Kidney (tissue), 14 donors: ENCODE measurements around the gene RREB1. TPM values are rescaled to one million over a fixed set of nuclear protein-coding genes. Genes with fewer than 3 reads are reported as not detected.

Experiments
- DNase-seq, 5 donors: peaks; one replicate each; pipeline ENCODE4 v3.0.0-alpha.2; 2013 to 2020
- FAIRE-seq: peaks from 2 replicates; lab custom pipeline; 2012; peaks lifted over from hg19 to GRCh38; lab: Jason Lieb, UNC
- H3K27ac ChIP-seq, 2 donors: one replicate each; pipeline ENCODE4 v1.7.0; 2013; ENCODE audit warnings: low read depth in 2 of 2, low read length in 2 of 2, inconsistent platforms in 1 of 2
- H3K27me3 ChIP-seq: one replicate; pipeline ENCODE4 v1.7.1; 2013; ENCODE audit warnings: low read length, inconsistent platforms; ENCODE audit not compliant: control insufficient read depth, insufficient read depth
- H3K36me3 ChIP-seq, 3 donors: one replicate each; pipeline versions ENCODE4 v1.7.0 to v1.7.1; 2013; ENCODE audit warnings: low read length in 3 of 3, control low read depth in 1 of 3, inconsistent platforms in 1 of 3; ENCODE audit not compliant: insufficient read depth in 3 of 3, control insufficient read depth in 2 of 3
- H3K4me1 ChIP-seq, 3 donors: one replicate each; pipeline versions ENCODE4 v1.7.0 to v1.7.1; 2013; ENCODE audit warnings: low read length in 3 of 3, inconsistent platforms in 1 of 3, low read depth in 1 of 3; ENCODE audit not compliant: control insufficient read depth in 2 of 3, insufficient read depth in 2 of 3
- H3K4me3 ChIP-seq, 3 donors: one replicate each; pipeline versions ENCODE4 v1.7.0 to v1.8.1; 2013; ENCODE audit warnings: low read length in 3 of 3, control low read depth in 1 of 3, inconsistent platforms in 1 of 3
- H3K9ac ChIP-seq, 3 donors: one replicate each; pipeline versions ENCODE4 v1.7.0 to v1.7.1; 2013; ENCODE audit warnings: low read length in 3 of 3, control low read depth in 1 of 3, inconsistent platforms in 1 of 3
- H3K9me3 ChIP-seq, 3 donors: one replicate each; pipeline versions ENCODE4 v1.7.0 to v1.7.1; 2013; ENCODE audit warnings: low read length in 3 of 3, control low read depth in 1 of 3, inconsistent platforms in 1 of 3; ENCODE audit not compliant: control insufficient read depth in 2 of 3, insufficient read depth in 1 of 3
- intact Hi-C: fragments of 100-400 bp; cut with DNase I; formaldehyde crosslinking; loops from one replicate; pipeline ENCODE4 v1.11.1; 2022
- polyA plus RNA-seq: library from polyadenylated mRNA; stranded (reverse); fragments of 350-450 nt; fragmentation: Illumina TruSeq; extraction: RNeasy Lipid Tissue Mini Kit (QIAGEN cat#74804); gene quantifications from one replicate; pipeline ENCODE4 v1.2.3, GENCODE V29; 2014; ENCODE audit warnings: low read depth, low replicate concordance; ENCODE audit not compliant: insufficient read depth
- total RNA-seq: library from RNA; stranded (reverse); fragmentation: NEBNext Ultra II Directional; extraction: Animal tissue kit (Norgen Biotek cat#: 25700); gene quantifications from one replicate; pipeline ENCODE4 v1.2.1, GENCODE V29; 2021
- TF ChIP-seq, protein P1 (sequence below): IDR thresholded peaks from 3 replicates; pipeline ENCODE4 v1.5.1; 2012; ENCODE audit warnings: mild to moderate bottlenecking, moderate library complexity, borderline replicate concordance; ENCODE audit not compliant: insufficient read depth; ENCODE audit errors: extremely low read depth
- donor health status: control.
- donor health status: control.
- donor health status: control.
- donor health status: control.
- donor health status: control.
- donor health status: DM: yes; HTN: yes; CAD: no.
- donor health status: Normal renal cell carcinoma (clear cell type).

The RREB1 gene
- total and polyA plus RNA-seq, 2 donors from 2014 or later, result 5.9 to 56.5 TPM

- no peaks in the 10 kb centered on the region for H3K4me1 ChIP-seq
- H3K27me3 ChIP-seq, result no peaks in the 10 kb centered on the region
- no peaks in the 10 kb centered on the region for H3K9me3 ChIP-seq
- TF ChIP-seq, protein P1, sequence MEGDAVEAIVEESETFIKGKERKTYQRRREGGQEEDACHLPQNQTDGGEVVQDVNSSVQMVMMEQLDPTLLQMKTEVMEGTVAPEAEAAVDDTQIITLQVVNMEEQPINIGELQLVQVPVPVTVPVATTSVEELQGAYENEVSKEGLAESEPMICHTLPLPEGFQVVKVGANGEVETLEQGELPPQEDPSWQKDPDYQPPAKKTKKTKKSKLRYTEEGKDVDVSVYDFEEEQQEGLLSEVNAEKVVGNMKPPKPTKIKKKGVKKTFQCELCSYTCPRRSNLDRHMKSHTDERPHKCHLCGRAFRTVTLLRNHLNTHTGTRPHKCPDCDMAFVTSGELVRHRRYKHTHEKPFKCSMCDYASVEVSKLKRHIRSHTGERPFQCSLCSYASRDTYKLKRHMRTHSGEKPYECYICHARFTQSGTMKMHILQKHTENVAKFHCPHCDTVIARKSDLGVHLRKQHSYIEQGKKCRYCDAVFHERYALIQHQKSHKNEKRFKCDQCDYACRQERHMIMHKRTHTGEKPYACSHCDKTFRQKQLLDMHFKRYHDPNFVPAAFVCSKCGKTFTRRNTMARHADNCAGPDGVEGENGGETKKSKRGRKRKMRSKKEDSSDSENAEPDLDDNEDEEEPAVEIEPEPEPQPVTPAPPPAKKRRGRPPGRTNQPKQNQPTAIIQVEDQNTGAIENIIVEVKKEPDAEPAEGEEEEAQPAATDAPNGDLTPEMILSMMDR, result no peak
- no peak overlapping the region for H3K4me3 ChIP-seq
- H3K36me3 ChIP-seq, result peaks cover 2 to 54% (median 43%) of the 10 kb centered on the region in 3 donors
- DNase-seq, result no peak
- H3K27ac ChIP-seq, result no peak overlapping the region
- intact Hi-C loops, result no loop called here
- no peak for FAIRE-seq
- no peak overlapping the region for H3K9ac ChIP-seq
These were observed 75.9 kb downstream of the RREB1 start for GRCh38 chr6:7183707-7184106.

DNA sequence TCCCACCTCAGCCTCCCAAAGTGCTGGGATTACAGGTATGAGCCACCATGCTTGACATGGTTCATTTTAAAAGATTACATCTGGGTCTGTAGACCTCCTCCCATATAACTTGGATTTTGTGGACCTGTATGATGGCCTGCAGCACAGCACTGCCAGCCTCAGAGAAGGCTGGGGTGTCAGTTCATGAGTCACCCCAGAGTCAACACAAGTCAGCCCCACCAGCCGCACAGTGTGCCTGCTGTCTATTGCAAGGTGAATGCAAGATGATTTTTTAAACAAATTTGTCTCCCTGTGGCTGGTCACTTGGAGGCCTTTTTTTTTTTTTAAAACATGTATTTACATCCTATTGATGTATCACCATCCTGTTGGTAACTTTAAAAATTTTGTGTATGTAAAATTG lies 76.7 kb downstream of the RREB1 start:
- TF ChIP-seq, protein P1, result no peak
- Histone ChIP-seq H3K36me3 (peaks cover 2 to 62% (median 49%) of the 10 kb centered on the region in 3 donors), H3K27me3 (no peaks in the 10 kb centered on the region), H3K27ac (no peak overlapping the region), H3K4me3 (no peak overlapping the region), H3K9ac (no peak overlapping the region), H3K9me3 (no peaks in the 10 kb centered on the region), H3K4me1 (no peaks in the 10 kb centered on the region)
- FAIRE-seq (no peak), DNase-seq (no peak)
- intact Hi-C loops, result no loop called here

- FAIRE-seq (no peak), DNase-seq (no peak)
- intact Hi-C loops, result no loop called here
- no peak overlapping the region for H3K9ac ChIP-seq
- no peaks in the 10 kb centered on the region for H3K9me3 ChIP-seq
- TF ChIP-seq, protein P1, result no peak
- no peaks in the 10 kb centered on the region for H3K4me1 ChIP-seq
- no peaks in the 10 kb centered on the region for H3K27me3 ChIP-seq
- peaks cover 2 to 61% (median 45%) of the 10 kb centered on the region in 3 donors for H3K36me3 ChIP-seq
- H3K27ac ChIP-seq, result no peak overlapping the region
- H3K4me3 ChIP-seq, result no peak overlapping the region
These were observed 77.8 kb downstream of the RREB1 start for GRCh38 chr6:7185561-7185960.

DNA sequence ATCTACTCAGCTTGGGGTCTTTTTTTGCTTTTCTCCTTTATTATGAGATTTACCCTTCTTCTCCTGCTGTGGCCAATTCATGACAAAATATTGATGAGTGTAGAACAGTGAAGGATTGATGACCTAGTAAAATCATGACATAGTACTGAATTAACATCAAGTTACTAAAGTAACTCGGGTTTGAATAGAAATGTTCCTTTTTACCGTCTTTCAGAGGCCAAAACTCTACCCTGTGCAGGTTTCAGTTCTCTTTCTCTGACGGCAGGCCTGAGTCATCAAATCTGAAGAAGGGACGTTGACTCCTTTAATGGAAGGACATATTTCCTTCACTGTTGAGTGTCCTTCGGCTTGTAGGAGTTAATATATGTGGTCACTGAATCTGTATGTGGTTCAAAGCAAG lies 80.7 kb downstream of the RREB1 start:
- DNase-seq, result peak in 1 of 5 donors; percentile 1
- Histone ChIP-seq H3K4me3 (no peak overlapping the region), H3K4me1 (no peaks in the 10 kb centered on the region), H3K36me3 (peaks cover 0 to 43% (median 23%) of the 10 kb centered on the region in 3 donors), H3K9me3 (no peaks in the 10 kb centered on the region), H3K27ac (no peak overlapping the region), H3K27me3 (no peaks in the 10 kb centered on the region), H3K9ac (no peak overlapping the region)
- FAIRE-seq, result no peak
- intact Hi-C loops, result no loop called here
- TF ChIP-seq, protein P1, result no peak
